Esophagus (tissue), 2 donors: ENCODE results near the gene XPNPEP2. TPM values are rescaled to one million over a fixed set of nuclear protein-coding genes. Genes with fewer than 3 reads are reported as not detected.

Experiments used
- H3K27ac ChIP-seq, 2 donors: one replicate each; pipeline ENCODE4 v1.5.1; 2013; ENCODE audit warnings: low read depth in 2 of 2, mild to moderate bottlenecking in 2 of 2, inconsistent platforms in 1 of 2, low read length in 1 of 2, moderate library complexity in 1 of 2
- H3K27me3 ChIP-seq, 2 donors: one replicate each; pipeline ENCODE4 v1.6.1; 2013; ENCODE audit warnings: low read length in 2 of 2, control low read depth in 1 of 2, mild to moderate bottlenecking in 1 of 2; ENCODE audit not compliant: insufficient read depth in 2 of 2, control insufficient read depth in 1 of 2
- H3K36me3 ChIP-seq, 2 donors: one replicate each; pipeline ENCODE4 v1.6.1; 2013; ENCODE audit warnings: low read length in 1 of 2; ENCODE audit not compliant: control insufficient read depth in 2 of 2, insufficient read depth in 2 of 2
- H3K4me1 ChIP-seq, 2 donors: one replicate each; pipeline ENCODE4 v1.6.1; 2013; ENCODE audit warnings: low read length in 1 of 2; ENCODE audit not compliant: control insufficient read depth in 2 of 2, insufficient read depth in 2 of 2
- H3K4me3 ChIP-seq, 2 donors: one replicate each; pipeline ENCODE4 v1.5.1; 2013; ENCODE audit warnings: low read length in 2 of 2, mild to moderate bottlenecking in 2 of 2, low read depth in 1 of 2, moderate library complexity in 1 of 2
- H3K9me3 ChIP-seq, 2 donors: one replicate each; pipeline ENCODE4 v1.6.1; 2013; ENCODE audit warnings: mild to moderate bottlenecking in 2 of 2, low read depth in 1 of 2, low read length in 1 of 2, moderate library complexity in 1 of 2; ENCODE audit not compliant: control insufficient read depth in 2 of 2, insufficient read depth in 1 of 2
- WGBS, 2 donors: extraction: QIAGEN DNeasy Blood & Tissue Kit; methylation state at CpG; one replicate each; pipeline ENCODE4 v1.1.7; 2013; 5-methylcytosine and 5-hydroxymethylcytosine counted together
- polyA plus RNA-seq, 2 donors: library from polyadenylated mRNA; stranded (reverse); fragments of 200-250 nt; gene quantifications; one replicate each; pipeline ENCODE4 v1.2.3, GENCODE V29; 2013
- donor health status: healthy with polysubstance abuse.
- donor health status: Bipolar disorder and iron deficiency.

Gene XPNPEP2
- polyA plus RNA-seq, 2 donors = 0.14 to 0.35 TPM

DNA sequence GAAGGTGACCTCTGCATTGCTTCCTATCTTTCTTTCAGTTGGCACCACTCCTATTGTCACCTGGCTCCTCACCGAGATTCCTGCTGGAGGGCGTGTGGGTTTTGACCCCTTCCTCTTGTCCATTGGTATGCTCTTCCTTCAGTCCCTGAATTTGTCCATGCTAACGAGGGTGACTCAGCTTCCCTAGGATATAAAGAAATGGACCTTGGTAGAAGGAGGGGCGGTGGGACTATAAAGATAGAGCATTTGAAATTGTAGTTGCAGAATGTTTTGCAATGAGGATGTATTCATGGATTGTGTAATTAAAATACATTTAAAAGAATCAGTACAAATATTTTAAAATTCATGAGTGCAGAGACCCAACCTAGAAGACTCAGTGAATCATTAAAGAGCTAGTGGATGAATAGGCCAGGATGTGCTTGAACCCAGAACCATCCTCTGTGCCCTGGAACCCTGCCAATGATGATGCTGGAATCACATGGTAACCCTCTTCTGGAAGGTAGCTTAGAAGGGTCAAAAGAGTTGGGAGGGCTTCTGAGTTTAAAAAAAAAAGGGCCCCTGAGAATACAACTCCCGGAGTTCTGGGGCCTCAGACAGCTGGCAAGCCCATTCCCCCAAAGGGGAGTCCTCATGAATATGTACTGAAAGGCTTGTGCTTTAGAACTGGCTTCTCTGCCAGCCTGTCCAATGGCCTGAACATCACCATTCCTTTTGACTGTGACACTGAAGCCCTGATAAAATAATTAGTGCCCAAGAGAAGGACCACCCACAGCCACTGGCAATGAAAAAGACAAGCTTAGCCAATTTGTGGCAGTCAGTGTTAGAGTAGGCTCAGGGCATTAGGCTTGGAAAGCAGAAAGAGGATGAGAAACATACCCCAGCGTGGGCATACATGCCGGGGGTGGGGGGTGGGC is 8.0 kb downstream of the XPNPEP2 start:
- Histone ChIP-seq H3K27me3 (peaks cover 0 to 11% of the 10 kb centered on the region in 2 donors), H3K27ac (no peak overlapping the region), H3K4me3 (no peak overlapping the region), H3K36me3 (no peaks in the 10 kb centered on the region), H3K4me1 (no peaks in the 10 kb centered on the region), H3K9me3 (no peaks in the 10 kb centered on the region)
- WGBS, 2 donors = 71 to 90% methylated on average over 7 of the region's 7 CpGs

DNA sequence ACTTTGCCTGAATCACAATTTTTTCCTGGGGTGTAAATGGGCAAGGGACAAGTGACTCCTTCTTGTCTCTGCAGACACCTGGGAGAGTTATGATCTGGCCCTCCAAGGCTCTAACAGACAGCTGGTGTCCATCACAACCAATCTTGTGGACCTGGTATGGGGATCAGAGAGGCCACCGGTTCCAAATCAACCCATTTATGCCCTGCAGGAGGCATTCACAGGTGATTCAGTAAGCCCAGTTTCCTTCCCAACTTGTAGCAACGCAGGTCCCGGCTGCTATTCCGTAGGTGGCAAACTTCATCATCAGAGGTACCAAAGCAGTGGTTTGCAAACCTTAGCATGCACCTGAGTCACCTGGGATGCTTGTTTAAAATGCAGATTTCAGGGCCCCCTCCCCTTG is 8.8 kb downstream of the XPNPEP2 start:
- H3K4me3 ChIP-seq = no peak overlapping the region
- no peaks in the 10 kb centered on the region for H3K36me3 ChIP-seq
- WGBS, 2 donors = 71 to 72% methylated on average over 4 of the region's 4 CpGs
- H3K4me1 ChIP-seq = no peaks in the 10 kb centered on the region
- peaks cover 0 to 11% of the 10 kb centered on the region in 2 donors for H3K27me3 ChIP-seq
- no peaks in the 10 kb centered on the region for H3K9me3 ChIP-seq
- no peak overlapping the region for H3K27ac ChIP-seq

GRCh38 chrX:129748305-129748704 is 9.5 kb downstream of the XPNPEP2 start:
- no peaks in the 10 kb centered on the region for H3K36me3 ChIP-seq

GRCh38 chrX:129749069-129749468 is 10.3 kb downstream of the XPNPEP2 start:
- no peak overlapping the region for H3K27ac ChIP-seq
- no peaks in the 10 kb centered on the region for H3K4me1 ChIP-seq
- no peak overlapping the region for H3K4me3 ChIP-seq
- H3K36me3 ChIP-seq = no peaks in the 10 kb centered on the region
- peaks cover 0 to 11% of the 10 kb centered on the region in 2 donors for H3K27me3 ChIP-seq
- WGBS, 2 donors = 66% methylated on average over 2 of the region's 2 CpGs
- H3K9me3 ChIP-seq = no peaks in the 10 kb centered on the region

More at GRCh38 chrX:129748305-129748704, 9.5 kb downstream of the XPNPEP2 start:
- 49 to 56% methylated on average over 4 of the region's 4 CpGs for WGBS, 2 donors
- no peaks in the 10 kb centered on the region for H3K9me3 ChIP-seq
- H3K27me3 ChIP-seq = peaks cover 0 to 11% of the 10 kb centered on the region in 2 donors
- H3K4me1 ChIP-seq = no peaks in the 10 kb centered on the region
- no peak overlapping the region for H3K27ac ChIP-seq
- no peak overlapping the region for H3K4me3 ChIP-seq

GRCh38 chrX:129750971-129751370 is 12.2 kb downstream of the XPNPEP2 start:
- no peaks in the 10 kb centered on the region for H3K4me1 ChIP-seq
- WGBS, 2 donors = 79 to 82% methylated on average over 8 of the region's 8 CpGs
- peaks cover 0 to 2% of the 10 kb centered on the region in 2 donors for H3K27me3 ChIP-seq
- no peak overlapping the region for H3K27ac ChIP-seq
- H3K9me3 ChIP-seq = no peaks in the 10 kb centered on the region
- no peak overlapping the region for H3K4me3 ChIP-seq
- no peaks in the 10 kb centered on the region for H3K36me3 ChIP-seq

DNA sequence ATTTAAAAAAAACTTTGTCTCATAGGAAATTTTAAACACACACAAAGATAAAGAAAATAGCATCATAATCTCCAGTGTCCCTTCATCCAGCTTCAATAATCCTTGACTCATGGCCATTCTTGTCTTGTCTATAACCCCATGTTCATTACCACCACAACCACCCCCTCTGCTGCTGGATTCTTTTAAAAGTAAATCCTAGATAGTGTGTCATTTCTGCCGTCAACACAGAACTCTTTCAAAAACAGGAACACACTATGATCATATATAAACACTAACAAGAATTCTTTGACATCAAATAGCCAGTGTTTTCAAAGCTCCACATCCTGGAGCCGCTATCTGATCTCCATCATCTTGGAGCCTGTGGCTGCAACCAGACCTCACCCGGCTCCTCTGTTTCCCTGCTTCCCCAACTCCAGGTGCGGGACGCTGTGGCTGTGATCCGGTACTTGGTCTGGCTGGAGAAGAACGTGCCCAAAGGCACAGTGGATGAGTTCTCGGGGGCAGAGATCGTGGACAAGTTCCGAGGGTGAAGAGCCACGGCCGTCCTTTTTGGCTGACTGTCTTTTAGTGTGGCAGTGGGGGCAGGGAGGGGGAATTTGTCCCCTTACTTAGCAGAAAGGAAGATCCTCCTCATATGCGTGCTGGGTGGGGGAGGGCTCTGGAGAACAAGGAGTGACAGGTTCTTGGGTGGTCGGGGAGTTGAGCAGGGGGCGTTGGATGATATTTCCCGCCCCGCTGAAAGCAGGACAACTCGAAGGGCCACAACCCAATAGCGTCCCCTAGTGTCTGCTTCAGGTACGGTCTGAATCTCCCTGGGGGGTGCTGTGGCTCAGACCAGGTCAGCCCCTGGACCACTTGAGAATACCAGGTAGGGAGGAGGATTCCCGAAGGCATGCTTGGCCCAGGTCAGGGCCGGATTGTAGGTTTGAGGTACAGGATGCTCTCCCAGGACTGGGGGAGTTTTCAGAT is 15.6 kb downstream of the XPNPEP2 start:
- no peaks in the 10 kb centered on the region for H3K4me1 ChIP-seq
- WGBS, 2 donors = 56 to 60% methylated on average over 22 of the region's 22 CpGs
- no peaks in the 10 kb centered on the region for H3K36me3 ChIP-seq
- no peaks in the 10 kb centered on the region for H3K9me3 ChIP-seq
- no peak overlapping the region for H3K4me3 ChIP-seq
- H3K27me3 ChIP-seq = no peaks in the 10 kb centered on the region
- H3K27ac ChIP-seq = no peak overlapping the region

DNA sequence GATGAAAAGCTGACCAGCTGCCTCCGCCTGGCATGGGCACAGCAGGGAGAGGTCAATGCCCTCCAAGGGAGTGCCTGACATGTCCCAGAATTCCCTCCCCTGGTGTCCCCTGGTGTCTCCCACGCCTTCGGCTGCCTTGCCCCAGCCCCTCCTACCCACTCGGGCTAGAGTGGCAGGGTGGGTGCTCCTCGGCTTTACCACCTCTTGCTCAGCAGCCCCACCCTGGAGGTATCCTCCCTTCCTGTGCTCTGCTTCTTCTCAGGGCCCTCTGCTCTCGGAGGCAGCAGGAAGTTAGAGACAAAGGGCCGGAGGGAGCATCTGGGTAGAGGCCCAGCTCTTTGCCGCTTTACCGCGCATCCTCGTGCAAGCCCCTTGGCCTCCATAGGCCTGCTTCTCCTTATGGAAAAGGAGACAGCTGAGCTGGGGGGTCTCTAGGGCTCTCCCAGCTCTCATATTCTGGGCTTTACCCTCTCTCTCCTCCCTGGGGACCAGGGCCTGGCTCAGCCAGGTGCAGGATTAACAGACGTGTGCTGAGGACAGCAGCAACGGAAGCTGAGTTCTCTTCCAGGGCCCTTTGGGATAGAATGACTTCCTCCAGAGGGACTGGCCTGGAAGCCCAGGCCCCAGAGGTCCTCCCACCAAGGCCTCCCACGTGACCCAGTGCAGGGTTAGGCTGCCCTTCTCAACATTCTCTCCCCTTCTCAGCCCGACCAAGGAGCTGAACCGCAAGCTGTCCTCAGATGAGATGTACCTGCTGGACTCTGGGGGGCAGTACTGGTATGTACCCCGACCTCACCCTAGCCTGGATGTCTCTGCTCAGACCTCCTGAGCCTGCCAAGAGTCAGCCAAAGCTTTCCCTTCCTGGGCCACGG is 17.2 kb downstream of the XPNPEP2 start:
- H3K27me3 ChIP-seq = no peaks in the 10 kb centered on the region
- H3K4me1 ChIP-seq = no peaks in the 10 kb centered on the region
- H3K9me3 ChIP-seq = no peaks in the 10 kb centered on the region
- H3K27ac ChIP-seq = no peak overlapping the region
- no peaks in the 10 kb centered on the region for H3K36me3 ChIP-seq
- no peak overlapping the region for H3K4me3 ChIP-seq
- 76 to 79% methylated on average over 18 of the region's 18 CpGs for WGBS, 2 donors

DNA sequence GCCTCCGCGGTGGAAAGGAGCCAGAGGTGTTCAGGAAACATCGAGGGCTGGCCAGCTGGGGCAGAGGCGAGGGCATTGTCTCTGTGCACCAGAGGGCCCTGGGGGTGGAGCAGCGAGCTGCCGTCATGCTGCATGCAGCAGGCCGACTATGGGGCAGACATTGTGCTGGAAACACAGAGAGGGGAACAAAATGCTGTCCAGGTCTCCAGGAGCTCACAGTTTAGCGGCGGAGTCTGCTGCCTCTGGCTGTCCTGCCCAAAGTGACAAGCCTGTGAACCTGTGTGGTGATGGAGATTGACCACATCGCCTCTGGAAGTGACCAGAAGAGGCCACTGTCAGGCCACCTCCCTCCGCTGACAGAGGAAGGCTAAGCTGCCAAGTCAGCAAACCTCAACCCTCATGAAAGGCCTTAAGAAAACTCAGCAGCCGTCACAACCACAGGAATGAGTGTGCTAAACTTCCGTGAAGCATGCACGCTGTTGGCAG is 20.8 kb downstream of the XPNPEP2 start:
- Histone ChIP-seq H3K27me3 (no peaks in the 10 kb centered on the region), H3K27ac (no peak overlapping the region), H3K9me3 (no peaks in the 10 kb centered on the region), H3K36me3 (no peaks in the 10 kb centered on the region), H3K4me3 (no peak overlapping the region), H3K4me1 (no peaks in the 10 kb centered on the region)
- 41 to 51% methylated on average over 14 of the region's 14 CpGs for WGBS, 2 donors

DNA sequence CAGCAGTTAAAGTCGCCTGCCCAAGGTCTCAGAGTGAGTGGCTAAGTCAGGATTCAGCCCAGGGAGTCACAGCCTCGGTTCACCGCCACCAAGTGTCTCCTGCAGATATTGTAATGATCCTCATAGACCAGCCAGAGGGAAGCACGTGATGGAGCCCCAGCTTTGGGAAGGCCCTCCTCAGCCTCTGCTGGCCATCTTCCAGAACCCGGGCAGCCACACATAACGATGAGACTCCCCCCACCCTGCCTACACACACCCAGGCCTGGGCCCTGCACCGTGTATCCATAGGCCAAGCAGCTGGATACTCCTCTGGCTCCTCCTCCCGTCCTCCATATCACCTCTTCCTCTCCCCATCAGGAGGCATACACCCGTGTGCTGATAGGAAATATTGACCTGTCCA is 21.4 kb downstream of the XPNPEP2 start:
- Histone ChIP-seq H3K36me3 (no peaks in the 10 kb centered on the region), H3K9me3 (no peaks in the 10 kb centered on the region), H3K27ac (peak overlapping the region in 1 of 2 donors; percentile 56), H3K27me3 (no peaks in the 10 kb centered on the region), H3K4me3 (no peak overlapping the region), H3K4me1 (no peaks in the 10 kb centered on the region)
- WGBS, 2 donors = 58 to 70% methylated on average over 9 of the region's 9 CpGs
